Activated T-cell treated with anti-CD3 and anti-CD28 coated beads for 4 hours (primary cell): ENCODE data around the gene PHAF1.

Experiments used
- DNase-seq: peaks from one replicate; pipeline ENCODE4 v3.0.0-alpha.2; 2020

Gene PHAF1

DNA sequence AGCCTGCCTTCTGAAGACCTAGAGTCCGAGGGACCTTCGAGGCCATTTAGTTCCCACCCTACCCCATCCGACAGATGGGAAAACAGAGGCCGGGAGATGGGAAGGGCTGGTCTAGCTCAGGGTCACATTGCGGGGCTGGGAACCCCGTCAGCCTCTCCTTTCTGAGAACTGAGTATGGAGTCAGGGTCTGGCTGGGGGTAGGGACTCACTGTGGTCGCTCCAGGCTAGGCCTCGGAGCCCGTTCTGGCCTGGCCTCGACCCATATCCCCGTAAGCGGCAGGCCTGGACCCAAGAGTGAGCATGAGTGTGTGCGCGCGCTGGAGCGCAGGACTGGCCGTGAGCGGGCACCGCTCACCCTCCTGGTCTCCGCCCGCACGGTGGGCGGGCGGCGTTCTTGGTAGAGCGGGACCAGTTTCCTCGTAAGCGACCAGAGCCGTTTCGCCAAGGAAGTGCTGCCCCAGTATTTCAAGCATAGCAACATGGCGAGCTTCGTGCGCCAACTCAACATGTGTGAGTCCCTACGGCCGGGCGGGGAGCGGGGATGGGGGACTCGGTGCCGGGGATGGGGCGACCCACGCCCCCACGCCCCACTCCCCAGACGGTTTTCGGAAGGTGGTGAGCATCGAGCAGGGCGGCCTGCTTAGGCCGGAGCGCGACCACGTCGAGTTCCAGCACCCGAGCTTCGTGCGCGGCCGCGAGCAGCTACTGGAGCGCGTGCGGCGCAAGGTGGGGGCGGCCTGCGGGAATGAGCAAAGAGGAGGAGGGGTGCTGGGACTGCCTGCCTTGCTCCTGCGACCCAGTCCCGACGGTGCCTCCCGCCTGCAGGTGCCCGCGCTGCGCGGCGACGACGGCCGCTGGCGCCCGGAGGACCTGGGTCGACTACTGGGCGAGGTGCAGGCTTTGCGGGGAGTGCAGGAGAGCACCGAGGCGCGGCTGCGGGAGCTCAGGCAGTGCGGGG is 55.7 kb downstream of the PHAF1 start:
- DNase-seq: no peak

DNA sequence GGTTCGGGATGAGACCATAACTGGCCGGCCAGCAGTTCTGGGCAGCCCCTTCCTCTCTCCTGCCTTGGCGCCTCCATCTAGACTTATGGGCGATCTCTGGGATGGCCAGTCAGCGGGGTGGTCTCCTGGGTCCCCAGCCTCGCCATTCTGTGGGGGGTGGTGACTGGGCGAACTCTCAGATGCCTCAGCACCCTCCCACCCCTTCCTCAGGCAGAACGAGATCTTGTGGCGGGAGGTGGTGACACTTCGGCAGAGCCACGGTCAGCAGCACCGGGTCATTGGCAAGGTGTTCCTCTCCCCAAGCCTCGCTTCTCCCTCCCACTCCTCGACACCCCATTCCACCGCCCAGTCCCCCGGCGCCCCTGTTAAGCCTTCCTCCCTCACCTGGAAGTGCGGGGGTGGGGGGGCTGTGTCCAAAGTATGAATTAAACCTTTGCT is 56.4 kb downstream of the PHAF1 start:
- no peak for DNase-seq

DNA sequence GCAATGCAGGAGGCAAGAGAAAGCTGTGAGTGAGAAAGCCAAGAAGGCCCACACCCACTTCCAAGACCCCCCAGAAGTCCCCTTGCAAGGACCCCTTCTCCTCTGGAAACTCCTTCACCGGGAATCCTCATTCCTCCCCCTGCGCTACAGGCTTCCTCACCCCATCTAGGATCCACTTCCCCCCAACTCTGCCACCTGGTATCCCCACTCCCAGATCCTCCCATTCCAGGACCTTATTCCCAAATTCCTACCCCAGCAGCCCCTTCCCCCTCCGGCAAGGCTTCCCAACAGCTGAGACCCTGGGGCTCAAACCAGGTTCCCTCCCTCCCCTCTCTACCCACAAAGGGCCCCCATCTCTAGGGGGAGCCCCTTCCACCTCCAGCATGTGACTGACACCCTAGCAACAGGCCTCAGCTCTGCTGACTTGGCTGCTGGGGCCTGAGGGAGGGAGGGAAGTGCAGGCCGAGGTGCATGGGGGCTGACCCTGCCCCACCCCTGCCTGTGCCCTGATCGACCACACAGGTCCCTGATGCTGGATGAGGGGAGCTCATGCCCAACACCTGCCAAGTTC is 56.9 kb downstream of the PHAF1 start:
- DNase-seq: no peak

DNA sequence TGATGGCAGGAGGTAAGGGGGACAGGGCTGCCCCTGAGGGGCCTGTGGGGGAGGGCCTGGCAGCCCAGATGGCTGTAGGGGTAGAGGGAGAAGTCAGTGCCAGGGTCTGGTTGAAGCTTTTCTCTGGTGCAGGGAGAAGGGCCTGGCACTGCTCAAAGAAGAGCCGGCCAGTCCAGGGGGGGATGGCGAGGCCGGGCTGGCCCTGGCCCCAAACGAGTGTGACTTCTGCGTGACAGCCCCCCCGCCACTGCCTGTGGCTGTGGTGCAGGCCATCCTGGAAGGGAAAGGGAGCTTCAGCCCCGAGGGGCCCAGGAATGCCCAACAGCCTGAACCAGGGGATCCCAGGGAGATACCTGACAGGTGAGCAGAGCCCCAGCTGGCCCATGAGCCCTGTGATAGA is 57.8 kb downstream of the PHAF1 start:
- no peak for DNase-seq

DNA sequence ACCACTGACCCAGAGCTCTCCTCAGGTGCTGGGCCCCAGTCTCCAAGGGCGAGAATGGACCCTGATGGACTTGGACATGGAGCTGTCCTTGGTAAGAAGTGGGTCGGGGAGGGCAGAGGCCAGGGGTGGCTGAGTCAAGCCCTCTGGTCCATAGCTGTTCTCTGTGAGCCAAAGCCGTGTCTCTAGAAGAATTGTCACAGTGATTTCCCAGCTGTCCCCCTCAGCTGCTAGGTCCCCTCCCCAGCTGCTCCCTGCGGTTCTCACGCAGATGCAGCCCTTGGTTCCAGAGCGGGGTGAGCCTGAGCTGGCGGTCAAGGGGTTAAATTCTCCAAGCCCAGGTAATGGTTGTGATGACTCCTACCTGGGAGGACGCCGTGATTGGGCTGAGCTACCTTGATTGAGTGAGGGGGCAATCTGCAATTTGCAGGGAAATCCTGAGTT is 59.3 kb downstream of the PHAF1 start:
- no peak for DNase-seq

DNA sequence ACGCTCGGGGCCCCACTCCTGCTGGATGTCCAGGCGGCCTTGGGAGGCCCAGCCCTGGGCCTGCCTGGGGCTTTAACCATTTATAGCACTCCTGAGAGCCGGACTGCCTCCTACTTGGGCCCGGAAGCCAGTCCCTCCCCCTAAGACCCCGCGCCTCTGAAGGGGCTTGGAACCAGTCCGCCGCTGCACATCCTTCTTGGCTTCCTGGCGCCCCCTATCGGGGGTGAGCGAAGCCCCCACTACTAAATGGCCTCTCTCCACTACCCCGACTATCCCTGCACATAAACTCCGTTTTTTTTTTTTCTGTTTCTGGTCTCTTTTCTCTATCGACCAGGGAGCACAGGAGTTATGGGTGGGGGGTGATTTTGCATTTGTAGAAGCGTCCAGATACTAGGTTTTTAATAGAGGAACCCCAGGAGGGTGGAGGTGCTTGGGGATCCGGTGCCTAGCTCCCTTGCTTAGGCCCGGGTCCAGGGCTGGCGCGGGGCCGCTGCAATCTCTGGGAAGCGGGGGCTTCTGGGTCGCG is 60.0 kb downstream of the PHAF1 start:
- no peak for DNase-seq

DNA sequence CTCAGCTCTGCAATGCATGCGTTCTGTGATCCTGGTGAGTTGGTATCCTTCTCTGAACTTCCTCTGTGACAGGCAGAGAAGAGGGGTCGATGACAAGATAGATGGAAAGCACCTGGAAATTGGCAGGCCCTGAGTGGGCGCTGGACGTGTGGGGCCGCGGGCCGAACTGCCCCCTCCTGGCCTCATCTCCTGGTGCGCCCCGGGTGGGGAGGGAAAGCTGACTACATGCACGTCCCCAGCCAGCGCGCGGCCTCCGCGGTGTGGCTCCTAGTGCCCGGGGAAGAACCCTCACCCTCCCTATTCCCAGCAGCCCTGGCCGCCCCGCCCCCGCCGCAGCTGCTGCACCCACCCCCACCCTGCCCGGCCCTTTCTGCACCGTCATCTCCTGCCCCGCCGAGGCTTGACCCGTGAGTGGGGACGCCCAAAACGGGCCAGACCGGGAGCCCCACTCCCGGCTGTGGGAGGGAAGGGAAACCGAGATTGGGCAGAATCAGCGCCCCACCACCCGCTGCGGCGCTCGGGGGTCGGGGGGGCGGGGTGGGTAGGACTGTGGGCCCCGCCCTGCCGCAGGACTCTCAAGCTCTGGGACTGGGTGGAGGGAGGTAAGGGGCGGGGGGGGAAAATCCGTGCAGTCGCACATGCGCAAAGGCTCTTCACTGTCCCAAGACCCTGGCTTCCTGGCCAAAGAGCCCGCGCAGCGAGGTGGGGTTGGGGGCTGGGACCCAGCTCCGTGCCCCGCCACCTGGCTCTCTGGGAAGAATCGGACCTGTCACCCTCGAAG is 60.6 kb downstream of the PHAF1 start, which contains the start of gene NOL3:
TSS of gene NOL3 (plus strand) at position 371 of the 781 bp plus-strand sequence.
- no peak for DNase-seq

DNA sequence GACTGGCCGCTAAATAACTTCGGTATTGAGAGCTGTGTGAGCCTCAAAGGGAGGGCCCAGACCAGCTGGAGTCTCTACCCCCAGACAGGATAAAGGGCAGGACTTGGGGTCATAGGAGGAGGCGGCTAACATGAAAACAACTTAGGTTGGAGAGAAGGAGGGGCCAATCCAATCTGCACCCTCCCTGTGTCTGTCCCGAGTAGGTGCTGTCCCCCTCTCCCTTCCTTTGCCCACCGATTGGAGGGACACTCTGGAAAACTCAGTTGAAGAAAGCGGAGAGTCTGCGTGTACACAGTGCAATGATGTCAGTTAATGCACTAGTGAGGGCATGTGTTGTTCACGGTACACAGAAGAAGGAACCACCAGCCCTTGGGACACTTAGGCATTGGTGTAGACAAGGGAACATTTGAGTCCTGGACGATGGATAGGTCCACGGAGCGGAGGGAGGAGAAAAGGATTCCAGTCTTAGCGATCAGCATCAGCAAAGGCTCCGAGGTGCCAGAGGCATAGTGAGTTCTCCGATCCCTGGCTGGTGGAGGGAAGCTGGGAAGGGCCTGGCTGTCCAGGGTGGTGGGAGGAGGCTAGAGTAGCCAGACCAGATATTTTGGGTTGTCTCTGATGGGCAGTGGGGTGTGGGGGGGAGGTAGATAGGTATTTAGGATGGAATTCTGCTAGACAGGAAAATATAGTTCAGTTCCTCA is 61.4 kb downstream of the PHAF1 start:
- no peak for DNase-seq

DNA sequence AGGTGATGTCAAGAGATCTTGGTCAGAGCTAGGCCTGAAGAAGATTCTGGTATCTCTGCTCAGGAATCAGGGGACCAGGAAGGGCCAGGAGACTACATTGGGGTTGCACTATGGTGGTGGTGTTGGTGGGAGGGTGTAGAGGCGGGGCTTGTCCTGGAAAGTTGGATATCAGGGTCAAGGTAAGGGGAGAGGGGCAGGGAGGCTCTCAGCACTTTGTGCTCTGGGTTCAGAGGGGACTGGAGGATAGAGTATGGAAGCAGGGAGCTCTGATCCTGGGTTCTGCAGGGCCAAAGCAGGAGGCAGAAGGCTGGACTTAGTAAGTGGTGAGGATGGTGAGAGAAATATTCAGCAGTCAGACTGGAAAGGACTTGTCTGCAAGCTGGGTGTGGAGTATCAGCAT is 63.6 kb downstream of the PHAF1 start:
- no peak for DNase-seq

DNA sequence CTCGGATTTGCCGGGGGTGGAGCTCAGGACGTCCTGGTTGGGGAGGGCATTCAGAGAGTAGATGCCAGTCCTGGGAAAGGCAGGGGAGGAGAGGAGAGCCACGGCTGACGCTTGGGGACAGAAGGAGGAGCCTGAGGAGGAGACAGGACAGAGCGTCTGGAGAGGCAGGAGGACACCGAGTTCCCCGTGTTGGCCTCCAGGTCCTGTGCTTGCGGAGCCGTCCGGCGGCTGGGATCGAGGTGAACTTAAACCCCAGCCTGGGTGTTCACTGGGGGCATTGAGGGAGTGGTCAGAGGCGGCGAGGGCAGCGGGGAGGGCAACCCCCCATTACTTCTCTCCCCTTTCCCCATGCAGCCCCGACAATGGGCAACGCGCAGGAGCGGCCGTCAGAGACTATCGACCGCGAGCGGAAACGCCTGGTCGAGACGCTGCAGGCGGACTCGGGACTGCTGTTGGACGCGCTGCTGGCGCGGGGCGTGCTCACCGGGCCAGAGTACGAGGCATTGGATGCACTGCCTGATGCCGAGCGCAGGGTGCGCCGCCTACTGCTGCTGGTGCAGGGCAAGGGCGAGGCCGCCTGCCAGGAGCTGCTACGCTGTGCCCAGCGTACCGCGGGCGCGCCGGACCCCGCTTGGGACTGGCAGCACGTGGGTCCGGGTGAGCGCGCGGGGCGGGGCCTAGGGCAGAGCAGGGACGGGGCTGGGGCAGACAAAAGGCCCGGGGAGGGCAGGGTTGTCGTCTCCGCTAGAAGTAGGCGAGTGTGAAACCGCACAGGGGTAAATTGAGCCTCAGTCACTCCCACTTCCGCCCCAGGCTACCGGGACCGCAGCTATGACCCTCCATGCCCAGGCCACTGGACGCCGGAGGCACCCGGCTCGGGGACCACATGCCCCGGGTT is 64.3 kb downstream of the PHAF1 start:
- no peak for DNase-seq

DNA sequence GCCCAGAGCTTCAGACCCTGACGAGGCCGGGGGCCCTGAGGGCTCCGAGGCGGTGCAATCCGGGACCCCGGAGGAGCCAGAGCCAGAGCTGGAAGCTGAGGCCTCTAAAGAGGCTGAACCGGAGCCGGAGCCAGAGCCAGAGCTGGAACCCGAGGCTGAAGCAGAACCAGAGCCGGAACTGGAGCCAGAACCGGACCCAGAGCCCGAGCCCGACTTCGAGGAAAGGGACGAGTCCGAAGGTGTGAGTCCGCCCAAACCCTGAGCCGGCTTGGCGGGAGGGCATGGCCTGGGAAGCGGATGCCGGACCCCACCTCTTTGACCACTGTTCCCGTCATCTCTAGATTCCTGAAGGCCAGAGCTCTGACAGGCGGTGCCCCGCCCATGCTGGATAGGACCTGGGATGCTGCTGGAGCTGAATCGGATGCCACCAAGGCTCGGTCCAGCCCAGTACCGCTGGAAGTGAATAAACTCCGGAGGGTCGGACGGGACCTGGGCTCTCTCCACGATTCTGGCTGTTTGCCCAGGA is 65.0 kb downstream of the PHAF1 start:
- no peak for DNase-seq

DNA sequence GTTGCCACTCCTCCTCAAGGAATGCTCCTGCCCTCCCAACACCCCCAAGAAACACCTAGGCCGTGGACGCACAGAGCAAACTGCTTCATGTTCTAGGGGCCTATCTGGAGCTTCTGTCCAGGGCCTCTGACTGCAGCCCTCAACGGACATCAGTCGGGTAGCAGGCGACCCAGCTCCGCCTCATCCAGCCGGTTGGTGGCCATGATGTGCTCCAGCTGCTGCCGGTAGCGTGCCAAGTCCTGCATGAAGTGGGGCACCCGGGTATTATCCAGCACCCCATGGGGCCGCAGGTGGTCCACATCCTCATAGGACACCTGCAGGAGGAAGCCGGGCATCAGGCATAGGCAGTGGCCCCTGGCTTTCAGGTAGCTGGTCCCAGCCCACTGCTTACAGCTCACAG is 66.9 kb downstream of the PHAF1 start:
- no peak for DNase-seq

DNA sequence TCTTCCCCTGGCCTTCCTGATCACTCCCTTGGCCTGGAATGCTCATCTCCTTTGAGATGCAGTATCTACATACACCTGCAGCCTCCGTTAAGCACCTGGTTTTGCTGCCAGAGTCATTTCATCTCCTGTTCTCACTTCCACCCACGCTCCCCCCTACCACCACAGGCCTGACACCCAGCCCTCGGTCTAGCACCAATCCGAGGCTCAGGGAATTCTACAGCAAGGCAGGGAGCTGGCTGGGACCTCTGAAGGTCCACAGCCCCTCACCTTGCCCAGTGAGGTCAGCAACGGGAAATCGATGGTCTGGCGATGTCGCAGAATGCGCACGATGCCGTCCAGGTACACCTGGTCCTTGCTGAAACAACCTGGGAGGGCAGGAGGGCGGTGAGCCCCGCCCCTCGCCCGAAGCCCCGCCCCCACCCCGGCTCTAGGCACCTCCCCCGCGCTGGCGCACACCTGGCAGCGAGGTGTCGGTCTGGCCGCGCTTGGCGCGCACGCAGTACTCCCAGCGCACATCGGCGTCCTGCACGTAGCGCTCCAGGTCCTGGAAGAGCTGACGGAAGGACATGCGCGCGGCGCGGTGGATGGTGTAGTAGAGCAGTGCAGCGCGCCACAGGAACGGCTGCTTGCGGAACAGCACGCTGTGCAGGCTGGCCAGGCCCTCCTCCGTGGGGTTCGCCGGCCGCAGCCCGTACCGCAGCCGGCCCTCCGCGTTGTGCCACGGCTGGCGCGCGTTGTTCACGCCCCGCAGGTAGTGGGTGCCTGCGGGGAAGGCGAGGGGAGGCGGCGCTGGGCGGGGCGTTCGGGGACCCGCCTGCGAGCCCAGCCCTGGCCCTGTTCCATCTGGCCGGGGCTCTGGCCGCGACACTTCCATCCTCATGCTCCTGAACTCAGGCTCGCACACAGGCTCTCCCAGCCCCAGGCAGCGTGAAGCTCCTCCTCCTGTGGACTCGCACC is 68.3 kb downstream of the PHAF1 start:
- DNase-seq: no peak

DNA sequence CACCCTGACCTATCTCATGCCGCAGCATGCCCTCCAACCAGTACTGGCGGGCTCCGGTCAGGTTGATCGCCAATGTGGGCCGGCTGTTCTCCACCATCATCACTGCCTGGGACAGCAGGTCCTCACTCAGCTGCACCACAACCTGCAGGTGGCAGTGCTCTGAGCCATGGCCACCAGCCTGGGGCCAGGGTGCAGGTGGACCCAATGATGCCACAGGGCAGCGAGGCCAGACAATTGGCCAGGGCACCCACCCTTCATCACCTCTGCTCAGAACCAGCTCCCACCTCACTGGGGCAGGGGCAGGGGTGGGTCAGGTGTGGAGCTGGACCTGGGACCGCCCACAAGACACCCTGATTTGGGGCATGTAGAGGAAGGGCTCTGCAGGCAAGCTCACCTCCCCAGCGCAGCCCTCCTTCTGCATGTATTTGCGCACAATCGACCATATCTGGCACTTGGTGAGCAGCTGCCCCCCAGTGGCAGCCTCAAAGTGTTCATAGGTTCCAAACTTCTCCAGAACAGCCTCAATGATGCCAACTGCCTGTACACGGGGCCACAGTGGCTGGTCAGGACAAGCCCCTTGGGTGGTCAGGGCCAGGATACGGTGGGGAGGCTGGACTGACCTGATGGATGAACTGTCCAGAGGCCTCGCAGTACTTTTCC is 69.8 kb downstream of the PHAF1 start:
- DNase-seq: no peak

DNA sequence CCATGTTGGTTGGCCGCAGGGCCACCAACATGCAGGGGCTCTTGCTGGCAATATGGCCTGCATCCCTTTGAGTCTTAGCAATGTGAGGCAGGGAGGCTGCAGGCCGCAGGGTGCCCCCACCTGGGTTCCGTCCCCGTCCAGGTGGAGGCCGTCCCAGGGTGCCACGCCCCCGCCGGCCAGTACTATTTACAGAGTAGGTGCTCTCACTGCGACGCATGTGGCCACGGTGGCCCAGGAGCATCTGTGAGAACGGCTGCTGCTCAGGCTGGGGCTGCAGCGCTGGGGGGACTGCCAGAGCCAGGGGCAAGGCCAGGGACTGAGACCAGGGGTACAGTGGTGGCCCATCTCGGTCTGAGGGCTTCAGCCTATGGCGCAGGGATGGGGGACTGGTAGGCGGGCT is 70.4 kb downstream of the PHAF1 start:
- no peak for DNase-seq

DNA sequence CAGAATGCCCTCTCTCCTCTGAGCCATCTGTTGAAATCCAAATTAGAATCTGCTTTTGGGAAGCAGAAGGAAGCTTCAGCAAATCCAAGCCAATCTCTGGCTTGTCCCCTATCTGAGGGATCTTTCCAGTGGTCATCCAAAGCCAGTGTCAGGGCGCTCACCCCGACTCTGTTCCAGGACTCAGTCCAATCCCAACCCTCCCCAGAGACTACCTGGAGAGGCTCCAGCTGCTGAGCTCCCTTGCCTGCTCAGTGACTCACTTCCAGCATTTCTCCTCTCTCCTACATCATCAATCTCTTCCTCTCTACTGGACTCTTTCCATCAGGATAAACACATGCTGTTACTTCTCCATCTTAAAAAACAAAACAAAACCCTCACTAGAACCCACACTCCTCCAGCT is 71.6 kb downstream of the PHAF1 start:
- DNase-seq: no peak

DNA sequence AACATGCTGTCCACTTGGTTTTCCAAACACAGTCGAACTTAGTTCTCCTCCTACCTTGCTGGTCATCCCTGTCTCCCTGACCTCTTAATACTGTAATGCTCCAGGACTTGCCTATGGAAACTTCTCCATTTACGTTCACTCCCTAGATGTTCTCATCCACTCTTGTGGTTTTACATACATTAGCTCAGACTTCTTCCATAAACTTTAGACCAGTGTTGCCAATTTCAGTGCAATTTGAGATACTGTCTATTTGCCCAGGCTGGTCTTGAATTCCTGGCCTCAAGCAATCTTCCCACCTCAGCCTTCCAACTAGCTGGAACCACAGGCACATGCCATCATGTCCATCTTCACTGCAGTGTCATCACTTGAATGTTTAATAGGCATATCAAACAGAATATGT is 72.5 kb downstream of the PHAF1 start:
- DNase-seq: no peak

DNA sequence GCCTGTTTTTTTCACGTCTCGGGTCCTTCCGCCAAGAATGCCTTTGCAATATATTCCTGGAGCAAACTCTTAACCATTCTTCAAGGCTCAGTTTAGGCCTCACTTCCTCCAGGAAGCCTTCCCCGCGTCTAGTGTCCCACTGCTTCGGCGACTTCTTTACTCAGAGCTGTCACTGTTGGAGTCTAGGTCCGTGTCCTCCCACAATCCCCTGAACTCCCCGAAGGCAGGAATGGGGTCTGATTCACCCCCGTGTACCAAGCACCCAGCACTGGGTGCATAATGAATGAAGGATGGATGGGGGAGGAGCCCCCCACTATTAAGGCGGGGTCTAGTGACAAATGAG is 73.5 kb downstream of the PHAF1 start:
- DNase-seq: no peak

DNA sequence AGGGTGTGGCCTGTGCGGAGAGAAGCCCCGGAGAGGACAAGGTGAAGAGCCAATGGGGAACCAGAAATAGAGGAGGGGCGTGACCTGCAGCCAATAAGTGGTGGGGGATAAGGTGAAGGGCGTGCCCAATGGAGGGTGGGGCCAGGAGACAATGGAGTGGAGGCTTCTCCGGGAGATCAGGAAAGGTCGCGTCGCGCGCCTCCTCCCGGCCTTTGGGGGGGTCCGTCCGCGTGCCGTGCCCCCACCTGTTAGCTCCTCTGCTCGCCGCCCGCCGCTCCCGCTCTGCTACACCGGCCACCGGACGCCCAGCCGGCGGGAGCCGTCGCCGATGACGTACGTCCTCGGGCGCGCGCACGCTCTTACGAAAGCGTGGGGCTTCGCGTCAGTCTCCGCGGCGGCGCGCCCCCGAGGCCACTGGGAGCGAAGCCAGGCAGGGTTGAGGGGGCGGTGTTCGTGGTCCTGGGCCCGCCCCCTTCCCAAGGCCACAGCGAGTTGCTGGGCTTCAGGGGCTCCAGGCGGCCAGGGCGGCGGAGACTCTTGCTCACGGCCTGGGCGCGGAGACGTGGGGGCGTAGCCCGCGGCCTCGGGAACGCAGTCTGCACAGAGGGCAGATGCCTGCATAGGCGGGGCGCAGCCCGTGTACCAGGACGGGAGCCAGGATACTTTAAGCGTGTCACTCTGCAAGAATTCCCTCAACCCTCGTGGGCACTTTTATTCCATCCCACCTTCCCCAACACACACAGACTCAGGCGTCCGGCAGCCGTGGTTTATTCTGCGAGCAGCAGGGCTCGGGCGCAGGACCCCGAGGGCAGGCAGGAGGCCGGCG is 74.1 kb downstream of the PHAF1 start, which contains the start of gene MATCAP1:
TSS of gene MATCAP1 (minus strand) at position 337 of the 826 bp plus-strand sequence. CDS start 3,353 bp downstream, outside the sequence.
- DNase-seq: peak; percentile 89
